Activated naive CD4-positive, alpha-beta T cell treated with Interleukin-2 at 50 U/mL for 16 hours (primary cell): ENCODE results near the gene BNIPL.

Experiments used
- DNase-seq: peaks from one replicate; pipeline ENCODE4 v3.0.0-alpha.2; 2020

Gene BNIPL

DNA sequence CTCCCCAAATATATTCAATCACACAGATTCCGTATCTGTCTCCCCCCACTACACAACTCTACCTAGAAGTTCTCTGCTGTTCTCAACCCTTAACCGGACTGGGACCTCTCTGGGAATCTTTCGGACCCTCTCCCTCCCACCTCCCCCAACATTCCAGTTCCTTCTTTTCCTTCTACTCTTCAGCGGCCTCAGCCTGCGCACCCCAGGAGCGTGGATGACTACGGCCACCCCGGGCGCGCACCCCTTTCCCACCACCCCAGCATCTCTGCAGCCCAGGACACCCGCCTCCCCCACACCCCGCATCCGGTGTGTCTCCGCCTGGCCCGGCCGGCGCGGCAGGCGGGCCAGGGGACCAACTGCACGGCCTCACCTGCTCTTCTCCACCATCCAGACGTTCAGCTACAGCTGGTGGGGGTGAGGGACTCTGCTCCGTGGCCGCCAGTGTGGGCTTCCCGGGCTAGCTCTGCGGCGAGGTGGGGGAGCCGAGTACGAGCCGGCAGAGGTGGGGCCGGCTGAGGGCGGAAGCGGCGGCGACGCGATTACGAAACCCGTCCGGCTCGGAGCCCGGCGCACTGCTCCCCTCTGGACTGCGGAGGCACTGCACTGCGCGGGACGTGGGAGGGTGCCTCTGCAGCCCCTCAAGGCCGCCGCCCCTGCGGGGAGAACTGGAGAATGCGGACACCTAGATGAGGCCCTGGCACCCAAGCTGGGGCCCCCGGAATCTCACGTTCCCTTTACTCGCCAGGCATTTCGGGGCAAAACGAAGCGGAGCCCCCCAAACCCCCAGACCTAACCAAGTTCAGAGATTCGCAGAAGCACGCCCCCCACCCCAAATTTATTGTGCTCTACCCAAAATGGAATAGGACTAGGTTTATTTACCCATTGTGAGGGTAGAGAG is 23.0 kb downstream of the BNIPL start, which contains the start of gene CDC42SE1:
CDC42SE1 (minus strand) TSS at position 514 of the 898 bp plus-strand sequence. CDS start 3,892 bp downstream, outside the sequence.
- peak; percentile 86 for DNase-seq

GRCh38 chr1:151060007-151060656 is 23.7 kb downstream of the BNIPL start, which contains the start of gene MLLT11:
Gene MLLT11, plus strand, starts transcription at chr1:151060397. Its CDS starts 6,828 bp downstream, at chr1:151067225.
- DNase-seq = peak; percentile 14

GRCh38 chr1:151060657-151061421 is 24.5 kb downstream of the BNIPL start:
- no peak for DNase-seq

- DNase-seq = no peak
Observed at GRCh38 chr1:151061704-151062103, 25.3 kb downstream of the BNIPL start.

- DNase-seq = no peak
Observed at GRCh38 chr1:151062741-151063371, 26.5 kb downstream of the BNIPL start.

DNA sequence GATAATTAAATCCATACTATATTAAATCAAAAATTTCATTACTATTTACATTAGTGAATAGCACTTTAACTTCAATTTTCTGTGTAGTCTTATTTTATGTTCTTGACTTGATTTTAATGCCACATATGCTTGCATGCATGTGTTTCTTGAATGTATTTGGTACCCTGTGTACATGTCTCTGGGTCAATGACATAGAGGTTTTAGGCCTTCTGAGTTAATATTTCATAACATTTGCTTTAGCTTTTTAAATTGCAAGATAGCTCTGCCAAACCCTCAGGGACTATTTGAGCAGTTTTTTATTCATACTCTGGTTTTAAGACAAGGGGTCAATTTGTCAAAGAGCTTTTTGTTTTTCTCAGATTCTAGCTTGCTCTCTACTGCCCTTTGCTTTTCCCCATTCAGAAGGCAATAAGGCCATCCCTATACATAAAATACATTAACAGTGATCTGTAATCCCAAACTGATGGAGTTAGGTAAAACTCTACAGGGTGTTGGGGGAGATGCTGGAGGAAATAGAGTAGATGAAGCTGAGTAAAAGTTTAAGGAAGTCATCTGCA is 28.8 kb downstream of the BNIPL start:
- DNase-seq = no peak

DNA sequence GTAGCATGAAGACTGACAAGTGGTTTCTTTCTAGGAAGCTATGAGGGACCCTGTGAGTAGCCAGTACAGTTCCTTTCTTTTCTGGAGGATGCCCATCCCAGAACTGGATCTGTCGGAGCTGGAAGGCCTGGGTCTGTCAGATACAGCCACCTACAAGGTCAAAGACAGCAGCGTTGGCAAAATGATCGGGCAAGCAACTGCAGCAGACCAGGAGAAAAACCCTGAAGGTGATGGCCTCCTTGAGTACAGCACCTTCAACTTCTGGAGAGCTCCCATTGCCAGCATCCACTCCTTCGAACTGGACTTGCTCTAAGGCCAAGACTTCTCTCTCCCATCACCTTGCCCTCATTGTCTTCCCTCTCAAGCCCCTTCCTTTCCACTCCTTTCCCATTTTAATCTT is 30.8 kb downstream of the BNIPL start:
- no peak for DNase-seq

GRCh38 chr1:151069103-151069486 is 32.7 kb downstream of the BNIPL start:
- no peak for DNase-seq

DNA sequence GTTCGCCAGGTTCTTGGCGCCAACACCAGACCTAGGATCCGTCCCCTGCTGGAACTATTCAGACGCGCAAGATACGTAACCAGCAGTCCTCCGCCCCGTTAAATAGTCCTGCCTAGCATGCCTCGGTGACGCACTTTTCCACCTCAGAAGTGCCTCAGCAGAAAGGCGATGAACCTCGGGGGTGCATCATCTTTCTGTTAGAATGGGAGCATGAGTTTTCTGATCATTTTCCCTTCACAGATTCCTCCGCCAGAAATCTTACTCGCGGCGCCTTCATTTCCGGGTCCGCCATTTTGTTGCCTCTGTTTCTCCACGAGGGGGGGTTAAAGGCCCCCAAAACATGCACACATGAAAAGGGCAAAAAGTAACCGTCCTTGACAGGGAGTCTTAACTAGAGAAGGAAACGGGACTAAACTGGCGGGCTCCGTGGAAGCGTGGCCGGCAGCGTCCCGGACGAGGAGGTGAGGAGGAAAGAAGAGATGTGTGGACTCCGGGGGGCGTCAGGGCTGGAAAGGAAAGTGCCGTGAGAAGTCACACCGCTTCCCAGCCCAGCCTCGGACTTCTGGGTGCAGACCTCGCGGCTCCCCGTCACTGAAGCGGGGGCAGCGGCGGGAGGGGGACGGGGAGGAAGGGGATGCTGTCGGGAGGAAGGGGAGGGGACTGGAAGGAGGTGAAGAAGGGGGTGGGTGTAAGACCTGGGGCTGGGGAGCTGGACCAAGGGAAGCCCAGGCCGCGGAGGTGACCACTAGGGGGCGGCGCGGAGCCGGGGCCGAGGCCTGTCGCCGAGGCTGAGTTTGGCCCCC is 34.3 kb downstream of the BNIPL start, which contains the start of gene GABPB2:
GABPB2 (plus strand) TSS at position 288 of the 803 bp plus-strand sequence. CDS start 17,429 bp downstream, outside the sequence.
- DNase-seq = peak; percentile 89

DNA sequence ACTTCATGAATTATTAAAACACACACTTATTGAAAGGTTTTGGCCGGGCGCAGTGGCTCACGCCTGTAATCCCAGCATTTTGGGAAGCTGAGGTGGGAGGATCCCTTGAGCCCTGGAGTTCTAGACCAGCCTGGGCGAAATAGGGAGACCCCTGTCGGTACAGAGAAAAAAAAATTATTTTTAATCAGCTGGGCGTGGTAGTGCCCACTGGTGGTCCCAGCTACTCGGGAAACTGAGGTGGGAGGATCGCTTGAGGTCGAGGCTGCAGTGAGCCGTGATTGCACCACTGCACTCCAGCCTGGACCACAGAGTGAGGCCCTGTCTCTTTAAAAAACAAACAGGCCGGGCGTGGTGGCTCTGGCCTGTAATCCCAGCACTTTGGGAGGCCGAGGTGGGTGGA is 35.8 kb downstream of the BNIPL start:
- DNase-seq = no peak

- DNase-seq = no peak
Observed at GRCh38 chr1:151085953-151086559, 49.7 kb downstream of the BNIPL start.
